ENCODE data around the gene CLSTN3. TPM values are rescaled to one million over a fixed set of nuclear protein-coding genes. Genes with fewer than 3 reads are reported as not detected.

The CLSTN3 gene
- total and polyA plus RNA-seq, 2 of the 13 experiments (the other 11 are each of a cell fraction or from before 2014, with no cell fraction given) = 26.2 to 94.1 TPM

DNA sequence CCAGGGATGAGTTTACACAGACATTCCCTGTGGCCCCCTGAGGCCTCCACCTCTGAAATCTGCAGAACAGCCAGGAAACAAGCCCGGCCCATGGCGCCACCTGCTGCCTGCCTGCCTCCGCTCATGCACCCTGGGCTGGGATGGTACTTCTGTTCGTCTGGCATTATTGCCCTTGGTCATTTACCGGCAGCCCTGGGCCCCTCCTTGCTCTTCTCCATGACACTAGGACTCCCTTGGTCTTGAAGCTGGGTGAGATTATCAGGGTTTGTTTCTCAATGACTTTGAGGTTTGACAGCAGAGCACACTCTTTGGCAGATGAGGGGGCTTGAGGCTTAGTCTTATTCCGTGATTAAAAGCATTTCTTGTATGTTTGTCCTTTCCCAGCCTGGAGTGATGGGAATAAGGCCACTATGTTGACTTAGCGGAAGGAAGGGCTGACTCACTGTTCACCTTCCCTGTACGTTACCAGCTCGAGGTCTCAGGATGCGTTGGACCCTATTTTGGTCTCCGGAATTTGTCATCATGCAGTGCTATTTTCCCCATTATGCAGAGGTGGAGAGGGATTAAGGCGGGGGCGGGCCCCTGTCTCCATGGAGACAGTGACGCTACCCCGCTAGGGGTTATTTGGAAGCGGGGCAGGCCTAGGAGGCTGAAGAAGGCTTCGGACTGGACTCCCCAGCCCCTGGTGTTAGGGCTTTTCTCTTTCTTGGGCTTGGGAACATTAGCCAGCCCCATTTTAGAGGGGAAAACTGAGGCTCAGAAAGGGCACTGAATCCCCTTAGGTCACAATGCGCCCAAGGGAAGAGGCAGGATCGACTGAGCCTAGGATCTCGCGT lies 58.6 kb downstream of the CLSTN3 start (continued):
- TF ChIP-seq, protein P1, sequence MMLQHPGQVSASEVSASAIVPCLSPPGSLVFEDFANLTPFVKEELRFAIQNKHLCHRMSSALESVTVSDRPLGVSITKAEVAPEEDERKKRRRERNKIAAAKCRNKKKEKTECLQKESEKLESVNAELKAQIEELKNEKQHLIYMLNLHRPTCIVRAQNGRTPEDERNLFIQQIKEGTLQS (CRISPR knock-in tag; IDR thresholded peaks at IDR 0.05) = no peak
- TF ChIP-seq ZFP37 (CRISPR knock-in tag; IDR thresholded peaks at IDR 0.05; ENCODE audit: borderline replicate concordance) = 0 out of 2 replicates have a peak, but pooled peaks have one; percentile 60
- TF ChIP-seq ZNF292 (CRISPR knock-in tag; IDR thresholded peaks at IDR 0.05; ENCODE audit: borderline replicate concordance, low read depth) = 0 out of 2 replicates have a peak, but pooled peaks have one; percentile 55
- TF ChIP-seq SSRP1 (CRISPR knock-in tag; IDR thresholded peaks at IDR 0.05) = no peak
- TF ChIP-seq SP2 (CRISPR knock-in tag; IDR thresholded peaks at IDR 0.05) = 0 out of 2 replicates have a peak, but pooled peaks have one; percentile 35
- TF ChIP-seq, protein P2, sequence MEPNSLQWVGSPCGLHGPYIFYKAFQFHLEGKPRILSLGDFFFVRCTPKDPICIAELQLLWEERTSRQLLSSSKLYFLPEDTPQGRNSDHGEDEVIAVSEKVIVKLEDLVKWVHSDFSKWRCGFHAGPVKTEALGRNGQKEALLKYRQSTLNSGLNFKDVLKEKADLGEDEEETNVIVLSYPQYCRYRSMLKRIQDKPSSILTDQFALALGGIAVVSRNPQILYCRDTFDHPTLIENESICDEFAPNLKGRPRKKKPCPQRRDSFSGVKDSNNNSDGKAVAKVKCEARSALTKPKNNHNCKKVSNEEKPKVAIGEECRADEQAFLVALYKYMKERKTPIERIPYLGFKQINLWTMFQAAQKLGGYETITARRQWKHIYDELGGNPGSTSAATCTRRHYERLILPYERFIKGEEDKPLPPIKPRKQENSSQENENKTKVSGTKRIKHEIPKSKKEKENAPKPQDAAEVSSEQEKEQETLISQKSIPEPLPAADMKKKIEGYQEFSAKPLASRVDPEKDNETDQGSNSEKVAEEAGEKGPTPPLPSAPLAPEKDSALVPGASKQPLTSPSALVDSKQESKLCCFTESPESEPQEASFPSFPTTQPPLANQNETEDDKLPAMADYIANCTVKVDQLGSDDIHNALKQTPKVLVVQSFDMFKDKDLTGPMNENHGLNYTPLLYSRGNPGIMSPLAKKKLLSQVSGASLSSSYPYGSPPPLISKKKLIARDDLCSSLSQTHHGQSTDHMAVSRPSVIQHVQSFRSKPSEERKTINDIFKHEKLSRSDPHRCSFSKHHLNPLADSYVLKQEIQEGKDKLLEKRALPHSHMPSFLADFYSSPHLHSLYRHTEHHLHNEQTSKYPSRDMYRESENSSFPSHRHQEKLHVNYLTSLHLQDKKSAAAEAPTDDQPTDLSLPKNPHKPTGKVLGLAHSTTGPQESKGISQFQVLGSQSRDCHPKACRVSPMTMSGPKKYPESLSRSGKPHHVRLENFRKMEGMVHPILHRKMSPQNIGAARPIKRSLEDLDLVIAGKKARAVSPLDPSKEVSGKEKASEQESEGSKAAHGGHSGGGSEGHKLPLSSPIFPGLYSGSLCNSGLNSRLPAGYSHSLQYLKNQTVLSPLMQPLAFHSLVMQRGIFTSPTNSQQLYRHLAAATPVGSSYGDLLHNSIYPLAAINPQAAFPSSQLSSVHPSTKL (CRISPR knock-in tag; IDR thresholded peaks at IDR 0.05) = peak; percentile 29; the same call in 1 of the 2 replicates
- TF ChIP-seq GLI4 (CRISPR knock-in tag; IDR thresholded peaks at IDR 0.05; ENCODE audit: borderline replicate concordance) = peak; percentile 21; the same call in 1 of the 2 replicates
- TF ChIP-seq GATAD1 (CRISPR knock-in tag; IDR thresholded peaks at IDR 0.05) = peak; percentile 67
- peak; percentile 6; the same call in 1 of the 2 replicates for TF ChIP-seq CREM (IDR thresholded peaks at IDR 0.05)
- no peak for TF ChIP-seq CREM (CRISPR knock-in tag; IDR thresholded peaks at IDR 0.05)
- TF ChIP-seq, protein P3, sequence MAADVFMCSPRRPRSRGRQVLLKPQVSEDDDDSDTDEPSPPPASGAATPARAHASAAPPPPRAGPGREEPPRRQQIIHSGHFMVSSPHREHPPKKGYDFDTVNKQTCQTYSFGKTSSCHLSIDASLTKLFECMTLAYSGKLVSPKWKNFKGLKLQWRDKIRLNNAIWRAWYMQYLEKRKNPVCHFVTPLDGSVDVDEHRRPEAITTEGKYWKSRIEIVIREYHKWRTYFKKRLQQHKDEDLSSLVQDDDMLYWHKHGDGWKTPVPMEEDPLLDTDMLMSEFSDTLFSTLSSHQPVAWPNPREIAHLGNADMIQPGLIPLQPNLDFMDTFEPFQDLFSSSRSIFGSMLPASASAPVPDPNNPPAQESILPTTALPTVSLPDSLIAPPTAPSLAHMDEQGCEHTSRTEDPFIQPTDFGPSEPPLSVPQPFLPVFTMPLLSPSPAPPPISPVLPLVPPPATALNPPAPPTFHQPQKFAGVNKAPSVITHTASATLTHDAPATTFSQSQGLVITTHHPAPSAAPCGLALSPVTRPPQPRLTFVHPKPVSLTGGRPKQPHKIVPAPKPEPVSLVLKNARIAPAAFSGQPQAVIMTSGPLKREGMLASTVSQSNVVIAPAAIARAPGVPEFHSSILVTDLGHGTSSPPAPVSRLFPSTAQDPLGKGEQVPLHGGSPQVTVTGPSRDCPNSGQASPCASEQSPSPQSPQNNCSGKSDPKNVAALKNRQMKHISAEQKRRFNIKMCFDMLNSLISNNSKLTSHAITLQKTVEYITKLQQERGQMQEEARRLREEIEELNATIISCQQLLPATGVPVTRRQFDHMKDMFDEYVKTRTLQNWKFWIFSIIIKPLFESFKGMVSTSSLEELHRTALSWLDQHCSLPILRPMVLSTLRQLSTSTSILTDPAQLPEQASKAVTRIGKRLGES (CRISPR knock-in tag; IDR thresholded peaks at IDR 0.05; ENCODE audit: borderline replicate concordance) = no peak
- 0 out of 2 replicates have a peak, but pooled peaks have one; percentile 46 for TF ChIP-seq DZIP1 (CRISPR knock-in tag; IDR thresholded peaks at IDR 0.05)
- TF ChIP-seq ZNF607 (CRISPR knock-in tag; IDR thresholded peaks at IDR 0.05; ENCODE audit: borderline replicate concordance) = 0 out of 2 replicates have a peak, but pooled peaks have one; percentile 79
- TF ChIP-seq HMG20B (CRISPR knock-in tag; conservative IDR thresholded peaks at IDR 0.05) = 0 out of 2 replicates have a peak, but pooled peaks have one; percentile 4
- no peak for TF ChIP-seq ZNF280B (CRISPR knock-in tag; IDR thresholded peaks at IDR 0.05; ENCODE audit: borderline replicate concordance)
- 0 out of 2 replicates have a peak, but pooled peaks have one; percentile 47 for TF ChIP-seq KAT7 (CRISPR knock-in tag; IDR thresholded peaks at IDR 0.05; ENCODE audit: borderline replicate concordance)

Measured in HepG2 (cell line).